HG03066 (cell line): ENCODE data around the gene ADAR.

Experiments used
- ATAC-seq: cut with Tn5 transposase; IDR thresholded peaks from one replicate; pipeline ENCODE4 v1.9.1; 2021; ENCODE audit warnings: low read depth; ENCODE audit not compliant: unreplicated experiment

Gene ADAR

GRCh38 chr1:154533952-154534844, 73.8 kb downstream of the ADAR start:
- no peak for ATAC-seq
